ENCODE measurements around the gene FIP1L1. TPM values are rescaled to one million over a fixed set of nuclear protein-coding genes. Genes with fewer than 3 reads are reported as not detected.

Gene FIP1L1
- total and polyA plus RNA-seq, 9 of the 15 experiments (the other 6 are each of a cell fraction or from before 2014, with no cell fraction given): 34.6 to 137 (median 72.0) TPM

GRCh38 chr4:53361451-53361850 is 16.0 kb upstream of the FIP1L1 start (continued):
- TF ChIP-seq PRDM10 (IDR thresholded peaks at IDR 0.05; ENCODE audit: partially characterized antibody) (no peak), E2F6 (IDR thresholded peaks at IDR 0.05; ENCODE audit: borderline replicate concordance in 1 of 2, extremely low read depth in 1 of 2, insufficient read depth in 1 of 2, insufficient read length in 1 of 2, low read depth in 1 of 2, low read length in 1 of 2, poor library complexity in 1 of 2, severe bottlenecking in 1 of 2) (no peak), ZNF316 (IDR thresholded peaks at IDR 0.05) (no peak), ZBTB40 (IDR thresholded peaks at IDR 0.05) (no peak), ZBTB40 (CRISPR knock-in tag; IDR thresholded peaks at IDR 0.05) (no peak), GTF2E2 (tag; IDR thresholded peaks at IDR 0.05) (no peak), EP300 (IDR thresholded peaks at IDR 0.05; ENCODE audit: low read length) (no peak), STAG1 (CRISPR knock-in tag; IDR thresholded peaks at IDR 0.05; ENCODE audit: borderline replicate concordance) (no peak), PATZ1 (CRISPR knock-in tag; IDR thresholded peaks at IDR 0.05; ENCODE audit: borderline replicate concordance) (no peak), RAD21 (CRISPR knock-in tag; conservative IDR thresholded peaks at IDR 0.05 in 1 of 2, IDR thresholded peaks at IDR 0.05 in 1 of 2) (no peak), ARID1B (IDR thresholded peaks at IDR 0.05) (no peak)

All from K562 (cell line).